ENCODE results near the gene ASB6.

DNA sequence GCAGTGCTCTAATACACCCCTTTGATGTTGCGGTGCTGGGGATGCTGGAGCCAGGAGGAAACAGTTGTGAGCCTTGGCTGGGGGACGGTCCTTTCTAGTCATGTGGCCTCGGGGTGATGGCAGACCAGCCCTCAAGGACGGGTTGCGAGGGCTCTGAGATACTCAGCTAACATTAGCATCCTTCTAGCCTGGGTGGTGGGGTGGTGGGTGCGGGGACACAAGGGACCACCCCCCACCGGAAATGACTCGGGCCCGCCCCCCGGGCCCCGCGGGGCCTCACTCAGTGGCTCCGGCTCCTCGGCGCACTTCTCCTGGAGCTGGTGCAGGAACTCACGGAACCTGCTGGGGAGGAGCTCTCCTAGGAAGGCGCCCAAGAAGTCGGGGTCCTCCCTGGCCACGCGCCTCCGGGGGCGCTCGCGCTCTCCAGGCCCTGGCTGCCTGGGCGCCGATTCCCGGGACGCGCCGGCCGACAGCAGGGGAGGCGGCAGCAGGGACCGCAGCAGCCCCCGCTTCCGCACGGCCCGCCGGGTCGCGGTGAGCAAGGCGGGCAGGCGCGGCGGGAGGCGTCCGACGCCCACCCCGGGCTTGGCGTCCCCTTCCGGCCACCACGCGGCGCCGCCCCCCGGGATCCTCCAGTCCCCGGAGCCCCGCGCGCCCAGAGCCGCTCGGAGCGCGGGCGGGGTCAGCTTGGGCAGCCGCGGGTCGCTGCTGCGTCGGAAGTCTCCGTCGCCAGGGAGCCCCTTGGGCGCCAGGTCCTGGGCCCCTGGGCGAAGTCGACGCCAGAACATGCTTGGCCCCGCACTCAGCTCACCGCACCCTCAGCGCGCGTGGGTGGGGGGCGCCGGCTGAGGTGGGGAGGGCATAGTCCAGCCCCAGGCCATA is 21.9 kb downstream of the ASB6 start:
- TF ChIP-seq, protein P1, sequence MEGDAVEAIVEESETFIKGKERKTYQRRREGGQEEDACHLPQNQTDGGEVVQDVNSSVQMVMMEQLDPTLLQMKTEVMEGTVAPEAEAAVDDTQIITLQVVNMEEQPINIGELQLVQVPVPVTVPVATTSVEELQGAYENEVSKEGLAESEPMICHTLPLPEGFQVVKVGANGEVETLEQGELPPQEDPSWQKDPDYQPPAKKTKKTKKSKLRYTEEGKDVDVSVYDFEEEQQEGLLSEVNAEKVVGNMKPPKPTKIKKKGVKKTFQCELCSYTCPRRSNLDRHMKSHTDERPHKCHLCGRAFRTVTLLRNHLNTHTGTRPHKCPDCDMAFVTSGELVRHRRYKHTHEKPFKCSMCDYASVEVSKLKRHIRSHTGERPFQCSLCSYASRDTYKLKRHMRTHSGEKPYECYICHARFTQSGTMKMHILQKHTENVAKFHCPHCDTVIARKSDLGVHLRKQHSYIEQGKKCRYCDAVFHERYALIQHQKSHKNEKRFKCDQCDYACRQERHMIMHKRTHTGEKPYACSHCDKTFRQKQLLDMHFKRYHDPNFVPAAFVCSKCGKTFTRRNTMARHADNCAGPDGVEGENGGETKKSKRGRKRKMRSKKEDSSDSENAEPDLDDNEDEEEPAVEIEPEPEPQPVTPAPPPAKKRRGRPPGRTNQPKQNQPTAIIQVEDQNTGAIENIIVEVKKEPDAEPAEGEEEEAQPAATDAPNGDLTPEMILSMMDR (IDR thresholded peaks at IDR 0.05) = no peak
- no peak for TF ChIP-seq POLR2AphosphoS5 (IDR thresholded peaks at IDR 0.05)
- no peak for TF ChIP-seq POLR2A (IDR thresholded peaks at IDR 0.05)

All from transverse colon (tissue), 4 donors.